Left renal pelvis (tissue), 4 donors: Measurements from ENCODE around the gene DNM2. TPM values are rescaled to one million over a fixed set of nuclear protein-coding genes. Genes with fewer than 3 reads are reported as not detected.
A peak's percentile ranks its signal among the peaks of the same experiment; 100 is the strongest.
"Not testable (repeated sequence)": the region's sequence is repeated elsewhere in the genome, so short reads cannot be mapped to it uniquely, and the experiment has no call there.

ENCODE experiments used
- DNase-seq, 4 donors: peaks; one replicate each; pipeline ENCODE4 v3.0.0-alpha.2; 2013; ENCODE audit warnings: low read depth in 4 of 4, low spot score in 3 of 4
- polyA plus RNA-seq, 4 donors: library from polyadenylated mRNA; unstranded; fragments of 120-200 nt; gene quantifications; one replicate each; pipeline ENCODE4 v1.2.1, GENCODE V29; 2013; ENCODE audit not compliant: insufficient read length in 4 of 4

Gene DNM2
- polyA plus RNA-seq, 4 donors = 68.8 to 166 (median 125) TPM

DNA sequence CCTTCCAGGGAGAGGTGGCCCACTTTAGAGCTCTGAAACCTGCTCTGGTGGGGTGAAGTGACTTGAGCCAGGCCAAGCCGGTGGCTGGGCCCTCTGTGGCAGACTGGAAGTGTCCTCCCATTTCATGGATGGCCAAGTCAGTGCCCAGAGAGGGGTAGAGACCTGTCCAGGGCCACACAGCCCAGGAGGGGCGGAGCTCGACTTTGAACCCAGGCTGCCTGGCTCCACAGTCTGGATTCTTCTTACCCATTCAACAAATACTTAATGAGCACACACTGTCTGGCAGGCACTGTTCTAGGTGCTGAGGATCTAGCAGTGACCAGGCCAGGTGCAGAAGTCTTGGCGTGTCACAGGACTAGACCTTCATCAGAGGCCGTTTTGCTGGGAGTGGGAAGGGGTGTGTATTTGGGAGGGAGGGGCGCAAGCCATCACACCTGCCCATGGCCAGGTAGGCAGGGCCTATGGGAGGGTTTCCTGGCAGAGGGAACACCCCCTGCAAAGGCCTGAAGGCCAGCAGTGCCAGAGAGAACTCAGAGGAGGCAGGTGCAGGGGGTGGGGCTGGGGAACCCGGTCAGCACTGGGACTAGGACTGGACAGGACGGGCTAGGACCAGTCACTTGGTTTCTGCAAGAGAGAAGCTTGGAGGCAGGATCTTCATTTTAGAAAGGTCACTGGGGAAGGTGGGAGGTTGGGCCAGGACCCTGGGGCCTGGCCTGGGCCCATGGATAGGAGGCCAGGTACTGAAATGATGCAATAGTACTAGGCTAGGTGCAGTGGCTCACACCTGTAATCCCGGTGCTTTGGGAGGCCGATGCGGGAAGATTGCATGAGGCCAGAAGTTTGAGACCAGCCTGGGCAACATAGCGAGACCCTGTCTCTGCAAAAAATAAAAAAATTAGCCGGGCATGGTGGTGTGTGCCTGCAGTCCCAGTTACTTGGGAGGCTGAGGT is 31.8 kb downstream of the DNM2 start:
- no peak for DNase-seq

DNA sequence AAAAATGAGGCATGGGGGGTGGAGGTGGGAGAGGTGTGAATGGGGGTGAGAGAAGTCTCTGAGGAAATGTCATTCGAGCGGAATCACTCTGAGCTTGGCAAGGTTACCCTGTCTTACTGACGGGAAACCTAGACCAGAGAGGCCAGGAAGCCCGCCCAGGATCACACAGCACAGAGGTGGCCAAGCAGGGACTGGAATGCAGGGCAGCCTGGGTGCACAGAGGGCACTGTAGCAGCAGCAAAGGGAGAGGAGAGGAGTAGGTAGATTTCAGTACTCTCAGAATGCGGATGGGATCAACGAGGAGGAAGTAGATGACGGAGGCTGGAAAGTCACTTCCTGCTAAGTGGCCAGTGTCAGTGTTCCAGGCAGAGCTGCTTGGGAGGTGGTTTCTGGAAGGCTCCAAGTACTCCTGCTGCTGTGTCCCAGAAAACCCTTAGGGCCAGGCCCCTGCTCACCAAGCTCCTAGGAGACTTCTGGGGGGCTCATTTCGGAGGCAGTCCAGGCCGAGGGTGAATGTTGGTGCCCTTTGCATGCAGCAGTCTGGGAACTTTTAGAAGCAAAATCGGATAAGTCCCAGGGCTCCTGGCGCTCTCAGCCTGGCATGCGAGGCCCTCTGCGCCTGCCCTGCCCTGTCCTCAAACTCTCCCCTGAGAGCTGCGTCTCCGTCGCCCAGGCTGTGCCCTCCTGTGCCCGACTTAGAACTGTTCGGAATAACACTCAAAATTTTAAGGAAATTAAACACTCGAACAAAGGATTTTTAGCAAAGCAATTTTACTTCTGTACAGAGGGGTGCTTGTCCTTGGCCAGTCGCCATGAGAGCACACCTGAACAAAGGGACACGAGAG is 33.5 kb downstream of the DNM2 start:
- no peak for DNase-seq

DNA sequence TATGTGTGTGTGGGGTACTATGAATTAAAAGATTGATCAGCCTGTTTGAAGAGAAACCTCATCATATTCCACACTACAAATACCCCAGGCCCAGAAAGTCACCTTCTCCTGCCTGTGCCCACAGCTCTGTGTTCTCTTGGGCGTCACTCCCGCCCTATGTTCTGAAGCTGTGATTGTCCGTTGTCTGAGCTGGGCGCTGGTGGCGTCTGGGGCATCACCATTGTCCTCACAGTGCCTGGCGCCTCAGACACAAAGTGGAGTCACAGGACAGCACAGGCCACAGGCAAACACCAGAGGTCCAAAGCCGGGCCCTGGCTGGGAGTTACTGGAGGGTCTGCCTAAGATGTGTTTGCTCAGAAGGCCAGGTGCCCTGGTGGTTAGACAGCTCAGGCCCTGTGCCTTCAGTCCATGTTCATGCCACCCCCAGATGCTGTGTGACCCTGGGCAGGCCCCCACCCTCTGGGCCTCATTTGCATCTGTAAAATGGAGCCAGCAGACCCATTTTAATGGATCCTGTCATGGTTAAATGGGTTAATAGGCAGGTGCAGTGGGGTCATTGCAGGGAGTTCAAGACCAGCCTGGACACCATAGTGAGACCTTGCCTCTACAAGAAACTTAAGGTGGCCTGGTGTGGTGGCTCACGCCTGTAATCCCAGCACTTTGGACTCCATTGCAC is 34.5 kb downstream of the DNM2 start:
- no peak for DNase-seq

DNA sequence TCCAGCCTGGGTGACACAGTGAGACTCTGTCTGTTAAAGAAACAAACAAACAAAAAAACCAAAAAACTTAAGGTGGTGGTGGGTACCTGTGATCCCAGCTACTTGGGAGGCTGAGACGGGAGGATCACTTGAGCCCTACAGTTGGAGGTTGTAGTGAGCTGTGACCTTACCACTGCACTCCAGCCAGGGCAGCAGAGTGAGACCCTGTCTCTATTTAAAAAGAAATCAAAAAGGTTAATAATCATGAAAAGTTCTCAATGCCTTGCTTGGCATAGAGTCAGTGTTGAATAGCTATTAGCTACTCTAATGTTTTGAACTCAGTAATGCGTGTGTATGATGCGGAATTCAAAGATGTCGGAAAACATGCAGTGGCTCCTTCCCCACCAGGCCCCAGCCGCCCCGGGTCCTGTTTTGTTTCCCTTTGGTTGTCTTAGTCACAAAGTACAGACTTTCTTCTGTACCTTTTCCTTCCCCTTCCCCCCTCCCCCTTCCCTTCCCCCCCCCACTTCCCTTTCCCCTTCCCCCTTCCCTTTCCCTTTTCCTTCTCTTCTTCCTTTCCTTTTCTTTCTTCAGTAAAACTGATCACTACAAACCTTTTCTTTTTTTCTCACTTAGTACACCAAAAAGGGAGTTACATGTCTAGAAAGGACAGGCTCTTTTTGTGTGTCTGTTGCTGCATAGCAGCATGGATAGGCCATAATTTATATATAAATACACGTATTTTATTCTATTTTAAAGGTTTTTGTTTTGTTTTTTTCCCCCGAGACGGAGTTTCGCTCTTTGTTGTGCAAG is 35.2 kb downstream of the DNM2 start:
- DNase-seq = no peak

DNA sequence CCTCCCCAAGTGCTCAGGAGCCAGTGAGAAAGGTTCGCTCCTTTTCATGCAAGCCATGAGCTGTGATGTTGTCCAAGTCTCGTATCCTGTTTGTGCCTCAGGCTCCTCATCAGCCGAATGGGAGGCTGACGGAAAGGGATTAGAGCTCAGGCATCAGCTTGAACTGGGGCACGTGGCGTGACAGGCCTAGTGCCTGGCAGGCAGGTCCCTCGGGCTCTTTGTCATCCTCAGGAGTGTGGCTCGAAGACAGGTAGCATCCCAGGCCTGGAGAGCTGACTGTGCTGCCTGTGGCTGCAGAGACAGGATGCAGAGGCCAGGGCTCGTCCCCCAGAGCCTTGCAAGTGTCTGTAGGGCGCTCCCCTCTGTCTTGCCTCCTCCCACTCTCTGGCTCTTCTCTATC is 38.5 kb downstream of the DNM2 start:
- DNase-seq = no peak

DNA sequence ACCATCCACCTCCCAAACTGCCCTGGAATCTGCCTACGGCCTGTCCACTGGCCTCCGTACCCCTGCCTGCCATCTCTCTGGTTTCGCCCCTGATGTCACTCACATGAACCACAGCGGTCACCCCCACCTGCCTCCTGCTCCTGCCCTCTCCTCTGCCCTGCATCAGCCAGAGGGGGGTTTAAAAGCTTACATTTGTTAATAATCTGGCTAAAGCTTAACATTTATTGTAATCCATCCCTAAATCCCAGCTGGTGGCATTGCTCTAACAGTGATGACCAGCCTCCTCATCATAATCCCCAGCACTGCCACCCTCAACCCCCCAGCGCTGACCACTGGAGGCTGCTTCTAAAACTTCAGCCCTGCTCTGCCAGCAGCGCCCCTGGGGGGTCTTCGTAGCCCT is 38.9 kb downstream of the DNM2 start:
- DNase-seq = no peak

DNA sequence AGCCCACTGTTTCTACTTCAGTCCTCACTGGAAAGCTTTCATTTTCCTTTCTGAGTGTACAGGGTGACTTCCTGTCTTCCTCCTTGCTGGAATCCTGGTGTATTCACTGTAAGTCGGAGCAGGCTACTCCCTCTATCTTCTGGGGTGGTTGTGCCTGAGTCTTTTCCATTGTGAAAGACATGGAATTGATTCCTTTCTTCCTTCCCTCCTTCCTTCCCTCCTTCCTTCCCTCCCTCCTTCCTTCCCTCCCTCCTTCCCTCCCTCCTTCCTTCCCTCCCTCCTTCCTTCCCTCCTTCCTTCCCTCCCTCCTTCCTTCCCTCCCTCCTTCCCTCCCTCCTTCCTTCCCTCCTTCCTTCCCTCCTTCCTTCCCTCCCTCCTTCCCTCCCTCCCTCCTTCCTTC is 40.2 kb downstream of the DNM2 start:
- not testable (repeated sequence) for DNase-seq

DNA sequence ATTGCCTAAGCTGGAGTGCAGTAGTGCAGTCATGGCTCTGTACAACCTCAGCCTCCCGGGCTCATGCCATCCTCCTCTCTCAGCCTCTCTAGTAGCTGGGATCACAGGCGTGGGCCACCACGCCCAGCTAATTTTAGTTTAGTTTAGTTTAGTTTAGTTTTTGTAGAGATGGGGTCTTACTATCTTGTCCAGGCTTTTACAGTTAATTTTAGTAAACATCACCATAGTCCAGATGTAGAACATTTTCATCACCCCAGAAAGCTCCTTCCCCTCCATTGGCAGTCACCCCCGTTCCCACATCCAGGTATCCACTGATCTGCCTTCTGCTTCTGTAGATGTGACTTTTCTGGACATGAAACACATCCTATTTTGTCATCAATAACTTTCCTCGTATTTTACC is 41.1 kb downstream of the DNM2 start:
- no peak for DNase-seq

DNA sequence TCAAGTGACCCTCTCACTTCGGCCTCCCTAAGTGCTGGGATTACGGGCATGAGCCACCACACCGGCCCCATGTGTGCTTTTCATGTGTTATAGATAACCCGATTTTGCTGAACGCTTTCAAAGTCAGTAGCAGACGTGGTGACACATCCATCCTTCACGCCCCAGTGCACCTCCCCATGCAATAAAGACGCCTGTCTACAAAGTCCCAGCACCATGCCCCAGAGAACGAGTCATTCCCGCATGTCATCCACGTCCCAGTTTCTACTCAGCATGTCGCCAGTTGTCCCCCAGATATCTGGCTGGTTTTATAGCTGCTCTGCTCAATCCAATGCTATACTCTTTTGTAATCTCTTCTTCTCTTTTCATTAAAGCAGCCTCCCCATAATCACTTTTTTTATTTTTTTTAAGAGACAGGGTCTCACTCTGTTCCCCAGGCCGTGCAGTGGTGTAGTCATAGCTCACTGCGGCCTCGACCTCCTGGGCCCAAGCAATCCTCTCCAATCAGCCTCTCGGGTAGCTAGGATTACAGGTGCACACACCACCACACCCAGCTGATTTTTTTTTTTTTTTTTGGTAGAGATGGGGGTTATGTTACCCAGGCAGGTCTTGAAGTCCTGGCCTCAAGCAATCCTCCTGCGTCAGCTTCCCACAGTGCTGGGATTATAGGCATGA is 42.5 kb downstream of the DNM2 start:
- DNase-seq = no peak

DNA sequence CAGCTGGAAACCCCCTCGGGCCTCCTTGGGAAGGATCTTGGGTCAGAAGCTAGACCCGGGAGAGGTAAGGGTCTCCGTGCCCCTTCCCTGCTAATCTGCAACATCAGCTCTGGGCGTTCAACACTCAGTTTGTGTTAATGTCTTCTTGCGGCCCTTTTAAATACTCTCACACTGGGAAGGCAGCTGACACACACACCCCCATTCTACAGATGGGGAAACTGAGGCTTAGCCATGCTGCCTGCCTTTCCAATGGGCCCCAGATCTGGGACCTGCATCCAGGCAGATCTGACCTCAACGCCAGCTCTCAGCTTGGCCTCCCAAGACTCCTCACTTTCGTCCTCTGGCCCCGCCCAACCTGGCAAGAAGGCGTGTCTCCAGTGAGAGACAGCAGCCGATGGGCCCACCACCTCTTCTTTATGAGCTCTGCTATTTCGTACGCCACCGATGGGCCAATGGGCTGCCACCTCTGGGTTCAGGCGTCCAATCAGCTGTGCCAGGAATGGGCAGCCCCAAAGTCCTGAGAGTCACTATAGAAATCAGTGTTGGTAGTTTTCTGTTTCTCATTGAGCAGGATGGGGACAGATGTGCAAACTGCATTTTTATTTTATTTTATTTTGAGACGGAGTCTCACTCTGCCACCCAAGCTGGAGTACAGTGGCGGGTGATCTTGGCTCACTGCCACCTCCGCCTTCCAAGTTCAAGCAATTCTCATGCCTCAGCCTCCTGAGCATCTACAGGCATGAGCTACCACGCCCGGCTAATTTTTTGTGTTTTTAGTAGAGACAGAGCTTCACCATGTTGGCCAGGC is 43.8 kb downstream of the DNM2 start:
- DNase-seq = no peak

DNA sequence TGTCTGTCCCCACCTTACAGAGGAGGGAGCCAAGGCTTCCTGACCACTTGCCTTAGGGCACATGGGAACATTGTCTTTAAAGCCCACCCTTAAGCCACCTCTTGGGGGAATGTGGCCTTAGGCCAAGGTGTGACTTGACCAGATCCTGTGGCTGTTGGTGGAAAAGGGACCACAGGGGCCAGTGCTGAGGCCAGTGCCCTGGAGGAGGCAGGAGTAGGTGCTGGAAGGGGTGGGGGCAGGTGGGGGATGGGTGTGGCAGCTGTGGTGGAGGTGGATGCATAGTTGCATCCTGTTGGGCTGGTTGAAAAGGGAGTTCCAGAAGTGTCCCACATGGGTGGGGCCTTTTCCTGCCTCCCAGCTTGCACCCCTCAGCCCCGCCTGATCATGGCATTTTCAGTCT is 44.8 kb downstream of the DNM2 start:
- DNase-seq = no peak

DNA sequence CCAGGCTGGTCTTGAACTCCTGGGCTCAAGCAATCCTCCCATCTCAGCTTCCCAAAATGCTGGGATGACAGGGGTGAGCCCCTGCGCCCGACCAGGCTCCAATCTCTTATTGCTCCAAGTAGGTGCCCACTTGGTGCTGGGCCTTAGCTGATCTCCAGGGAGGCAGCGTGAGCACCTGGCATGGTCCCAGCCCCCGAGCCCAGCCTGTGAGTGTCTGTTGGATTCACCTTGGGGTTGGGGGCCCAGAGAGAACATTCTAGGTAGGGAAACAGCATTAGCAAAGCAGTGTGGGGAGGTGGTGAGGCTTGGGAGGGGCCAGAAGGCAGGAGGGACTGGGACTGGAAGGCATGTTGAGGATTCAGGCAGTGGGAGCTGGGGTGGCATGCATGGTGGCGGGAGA is 45.5 kb downstream of the DNM2 start:
- no peak for DNase-seq

DNA sequence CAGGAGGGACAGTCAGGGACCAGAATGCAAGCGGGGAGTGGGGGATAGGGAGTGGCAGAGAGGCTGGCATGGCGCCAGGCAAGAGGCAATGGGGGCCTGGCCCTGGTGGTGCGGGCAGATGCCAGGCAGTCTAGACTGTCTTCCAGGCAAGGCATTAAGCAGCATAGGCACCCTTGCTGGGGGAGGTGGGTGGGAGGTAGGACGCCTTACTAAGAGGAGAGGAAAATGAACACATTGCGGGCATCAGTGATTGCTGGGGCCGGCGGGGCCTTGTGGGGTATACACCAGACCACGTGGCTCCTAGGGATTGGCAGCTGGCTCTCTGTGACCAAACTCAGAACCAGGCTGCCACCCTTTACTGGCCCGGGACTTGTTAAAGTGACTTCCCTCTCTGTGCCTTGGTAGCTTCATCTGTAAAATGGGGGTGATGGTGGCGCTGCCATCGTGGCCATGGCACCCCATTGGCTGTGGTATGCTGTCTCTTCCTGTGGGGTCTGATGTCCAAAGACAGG is 46.0 kb downstream of the DNM2 start:
- DNase-seq = no peak

DNA sequence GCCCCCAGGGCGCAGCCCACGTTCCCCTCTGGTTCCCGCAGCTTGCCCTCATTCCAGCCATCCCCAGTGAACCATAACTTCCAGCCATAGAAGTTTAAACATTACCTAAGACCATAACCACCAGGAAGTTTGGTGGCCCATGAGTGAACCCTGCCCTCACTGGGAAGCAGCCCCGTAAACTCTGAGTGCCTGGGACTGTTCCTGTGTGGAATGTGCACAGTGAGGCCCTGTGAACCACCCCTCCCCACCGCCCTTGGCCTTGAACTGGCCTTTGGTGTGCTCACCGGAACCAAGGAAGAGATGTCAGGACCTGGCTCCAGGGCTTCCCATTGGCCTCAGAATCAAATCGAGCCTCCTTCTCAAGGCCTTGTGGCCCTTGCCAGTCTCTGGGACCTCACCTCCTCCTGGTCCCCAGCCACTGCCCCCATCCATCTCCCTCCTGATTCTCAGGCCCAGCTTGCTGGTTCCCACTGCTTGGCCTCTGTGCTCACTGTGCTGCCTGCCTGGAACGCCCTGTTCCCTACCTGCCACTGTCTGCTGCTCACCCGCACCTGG is 46.5 kb downstream of the DNM2 start:
- DNase-seq = peak in 2 of 4 donors; percentile 64 to 68

DNA sequence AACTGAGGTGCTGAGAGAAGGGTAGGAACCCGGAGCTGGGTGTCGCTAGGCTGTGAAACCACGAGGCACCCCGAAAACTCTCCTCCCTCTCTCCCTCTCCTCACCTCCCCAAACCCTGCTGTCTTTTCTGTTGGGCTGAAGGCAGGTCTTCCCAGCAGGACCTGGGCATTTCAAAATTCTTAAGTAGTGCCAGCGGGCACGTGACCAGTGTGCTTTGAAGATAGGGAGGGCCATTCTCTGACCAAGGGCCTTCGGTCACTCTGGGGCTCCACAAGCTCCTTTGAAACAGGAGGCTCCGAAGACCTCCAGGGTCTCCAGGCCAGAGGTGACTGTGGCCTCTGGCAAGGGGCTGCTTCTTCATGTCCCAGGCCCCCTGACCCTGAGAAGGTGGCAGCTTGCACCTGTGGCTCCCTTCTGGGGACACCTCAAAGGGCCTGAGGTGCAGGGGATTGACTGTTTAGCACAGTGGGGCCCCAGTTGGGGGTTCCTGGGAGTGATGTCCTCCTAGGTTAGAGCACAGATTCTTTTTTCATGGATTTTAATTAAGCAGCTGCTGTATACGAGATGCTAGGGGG is 48.3 kb downstream of the DNM2 start:
- no peak for DNase-seq

DNA sequence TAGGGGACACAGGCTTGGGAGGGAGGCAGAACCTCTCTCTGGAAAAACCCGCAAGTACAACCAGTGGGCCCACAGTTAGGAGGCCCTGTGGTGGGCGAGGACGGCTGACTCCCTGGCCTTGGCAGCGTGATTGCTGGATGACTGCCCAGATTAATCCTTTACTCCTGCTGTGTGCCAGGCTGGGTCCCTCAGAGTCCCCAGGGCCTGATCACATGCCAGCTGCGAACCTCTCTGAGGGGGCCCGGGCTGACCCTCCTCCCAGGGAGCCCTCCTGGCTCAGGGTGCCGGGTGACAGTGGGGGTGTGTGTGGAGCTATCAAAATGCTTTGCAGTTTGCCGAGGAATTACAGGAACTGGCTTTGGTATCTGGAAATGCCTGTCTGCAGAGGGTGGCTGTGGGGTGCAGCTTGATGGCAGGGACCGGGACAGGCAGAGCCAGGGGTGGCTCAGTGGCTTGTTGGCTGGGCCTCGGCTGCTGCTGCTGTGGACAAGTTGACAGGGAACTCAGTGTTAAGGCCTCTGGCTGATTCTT is 48.9 kb downstream of the DNM2 start:
- DNase-seq = no peak

DNA sequence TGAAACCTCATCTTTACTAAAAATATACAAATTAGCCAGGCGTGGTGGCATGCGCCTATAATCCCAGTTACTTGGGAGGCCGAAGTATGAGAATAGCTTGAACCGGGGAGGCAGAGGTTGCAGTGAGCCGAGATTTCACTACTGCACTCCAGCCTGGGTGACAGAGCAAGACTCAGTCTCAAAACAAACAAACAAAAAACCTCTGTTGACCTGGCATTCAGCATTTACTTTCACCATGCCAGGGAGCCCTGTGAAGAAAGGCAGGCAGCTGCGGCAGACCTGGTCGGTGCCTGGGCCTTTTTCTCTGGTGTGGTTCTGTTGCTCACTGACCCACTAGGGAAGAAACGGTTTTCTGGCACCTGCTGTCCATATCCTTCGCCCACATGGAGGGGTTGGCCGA is 49.8 kb downstream of the DNM2 start:
- DNase-seq = no peak

DNA sequence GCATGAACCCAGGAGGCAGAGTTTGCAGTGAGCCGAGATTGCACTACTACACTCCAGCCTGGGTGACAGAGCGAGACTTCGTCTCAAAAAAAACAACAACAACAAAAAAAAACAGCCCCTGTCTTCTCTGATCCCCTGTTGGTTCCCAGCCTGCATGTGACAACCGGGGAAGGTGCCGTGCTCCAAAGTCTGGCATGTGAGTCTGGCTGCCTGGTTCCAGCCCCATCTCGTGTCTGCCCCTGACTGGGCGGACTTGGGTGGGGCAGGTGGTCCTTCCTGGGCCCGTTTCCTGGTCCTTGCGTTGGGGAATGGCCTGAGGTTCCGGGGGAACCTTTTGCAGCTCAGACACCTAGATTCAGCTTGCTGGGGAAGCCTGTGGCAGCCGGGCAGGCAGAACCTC is 50.5 kb downstream of the DNM2 start:
- no peak for DNase-seq
